NCI-H1105 (cell line): ENCODE measurements around the gene ENDOD1.

Source experiments
- DNase-seq: peaks from one replicate; lab custom pipeline; 2025; lab: John Stamatoyannopoulos, UW

The ENDOD1 gene

DNA sequence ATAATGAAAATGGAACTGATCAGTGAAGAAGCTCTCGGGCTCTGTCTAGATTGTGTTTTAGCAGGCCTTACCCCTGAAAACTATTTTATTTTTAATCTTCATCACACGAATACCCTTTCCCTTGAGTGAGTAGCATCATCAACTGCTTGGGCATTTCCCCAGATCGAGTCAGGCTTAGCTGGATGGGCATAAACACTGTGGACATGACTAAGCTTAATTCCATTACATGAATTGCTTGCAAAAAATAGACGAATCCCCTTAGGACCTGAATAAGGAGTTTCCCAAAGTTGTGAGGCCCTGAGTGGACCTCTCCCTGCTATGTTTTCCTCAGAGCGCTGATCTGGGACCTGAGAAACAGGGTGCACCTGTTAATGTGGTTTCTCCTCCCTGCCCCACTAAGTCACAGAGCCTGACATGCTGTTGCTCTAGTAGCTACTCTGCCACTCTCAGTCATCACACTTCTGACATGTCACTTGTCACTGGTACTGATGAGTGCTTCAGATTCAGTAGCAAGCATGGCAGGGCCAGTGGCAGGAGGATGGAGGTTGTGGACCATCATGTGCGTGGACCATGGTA lies 53.5 kb downstream of the ENDOD1 start:
- DNase-seq, result no peak

DNA sequence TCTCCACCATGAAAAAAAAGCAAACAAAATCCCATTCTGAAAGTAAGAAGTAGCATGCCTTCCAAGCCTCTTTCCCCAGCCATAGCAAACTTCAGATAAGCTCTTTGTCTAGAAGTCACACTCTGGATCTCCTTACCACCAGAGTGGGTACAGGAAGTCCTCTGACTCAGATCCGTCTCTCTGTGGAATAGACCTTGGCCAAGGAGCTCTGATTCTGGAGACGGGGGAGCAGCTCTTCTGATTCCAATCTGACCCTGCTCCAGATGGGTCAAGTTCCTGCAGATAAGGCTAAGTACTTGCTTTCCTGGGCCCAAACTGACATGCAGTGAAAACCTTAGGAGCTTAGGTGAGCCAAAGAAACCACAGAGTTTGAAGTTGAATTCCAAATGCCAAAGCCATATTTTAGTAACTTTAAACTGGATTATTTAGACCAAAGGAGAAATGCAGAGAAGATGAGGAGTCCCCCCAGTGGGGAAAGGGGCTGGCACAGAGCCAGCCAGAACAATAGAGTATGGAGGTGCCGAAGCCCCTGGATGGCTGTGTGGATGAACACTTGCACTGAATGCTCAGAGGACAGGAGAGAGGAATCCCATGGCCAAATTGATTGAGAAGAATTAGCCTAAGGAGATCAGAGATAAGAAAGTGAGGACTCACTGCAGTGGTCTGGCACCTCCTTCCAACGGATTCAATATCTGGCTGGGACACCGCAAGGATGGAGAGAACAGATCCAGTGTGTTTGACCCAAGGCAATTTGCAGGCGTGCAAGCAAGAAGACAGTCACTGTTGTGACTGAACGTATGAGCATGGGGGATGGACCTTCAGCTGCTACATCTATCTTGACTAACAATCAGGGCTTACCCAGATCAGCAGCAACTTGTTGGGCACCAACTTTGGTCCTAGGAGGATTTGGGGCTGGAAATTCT lies 54.9 kb downstream of the ENDOD1 start:
- no peak for DNase-seq

DNA sequence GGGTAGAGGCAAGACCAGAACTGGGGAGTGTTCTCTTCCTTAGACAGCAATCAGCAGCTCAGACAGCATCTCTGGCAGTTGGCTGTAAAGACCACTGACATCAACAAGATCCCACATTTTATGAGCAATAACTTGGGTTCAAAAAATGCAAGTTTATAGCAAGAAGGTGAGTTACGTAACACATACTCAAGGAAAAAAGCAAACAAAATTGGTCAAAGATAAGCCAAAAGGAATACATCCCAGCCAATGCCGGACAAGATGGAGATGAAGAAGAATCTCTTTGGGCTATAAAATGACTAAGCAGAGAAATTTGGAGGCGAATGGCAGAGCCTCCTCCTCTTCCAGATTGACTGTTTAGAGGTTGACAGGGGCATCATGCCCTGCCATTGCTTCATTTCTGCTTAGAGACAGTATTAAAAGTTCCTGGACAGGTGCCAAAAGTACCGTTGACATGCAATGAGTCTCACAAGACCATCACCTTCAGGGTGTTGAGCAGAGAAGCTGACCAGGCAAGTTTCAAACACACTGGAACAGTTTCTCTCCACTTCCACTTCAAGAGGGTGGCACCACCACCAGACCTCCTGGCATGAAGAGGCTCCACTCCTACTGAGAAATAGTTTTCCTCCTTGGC lies 55.9 kb downstream of the ENDOD1 start:
- DNase-seq, result no peak

DNA sequence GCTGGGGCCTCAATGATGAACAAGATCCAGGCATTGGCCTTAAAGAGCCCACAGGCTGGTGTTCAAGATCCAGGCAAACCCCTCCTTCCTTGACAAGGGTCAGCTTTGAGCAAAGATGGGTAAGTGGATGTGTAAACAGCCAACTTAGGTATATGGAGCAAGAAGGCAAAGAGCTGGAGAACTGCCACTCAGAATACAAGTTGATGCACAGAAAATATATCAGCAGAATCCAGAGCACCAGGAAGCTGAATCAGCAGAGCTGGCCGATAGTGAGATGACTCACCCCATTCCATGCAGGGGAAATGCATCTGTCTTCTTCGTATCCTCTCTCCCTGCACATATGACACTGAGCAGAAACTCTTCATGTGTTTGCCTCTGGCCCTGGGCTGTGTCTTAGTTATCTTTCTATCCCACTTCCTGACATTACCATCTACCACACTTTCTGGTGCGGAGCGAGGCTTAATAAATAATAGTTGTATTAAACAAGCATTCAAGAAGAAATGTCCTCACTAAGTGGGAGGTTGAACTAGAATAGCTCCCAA lies 57.8 kb downstream of the ENDOD1 start:
- DNase-seq, result no peak

DNA sequence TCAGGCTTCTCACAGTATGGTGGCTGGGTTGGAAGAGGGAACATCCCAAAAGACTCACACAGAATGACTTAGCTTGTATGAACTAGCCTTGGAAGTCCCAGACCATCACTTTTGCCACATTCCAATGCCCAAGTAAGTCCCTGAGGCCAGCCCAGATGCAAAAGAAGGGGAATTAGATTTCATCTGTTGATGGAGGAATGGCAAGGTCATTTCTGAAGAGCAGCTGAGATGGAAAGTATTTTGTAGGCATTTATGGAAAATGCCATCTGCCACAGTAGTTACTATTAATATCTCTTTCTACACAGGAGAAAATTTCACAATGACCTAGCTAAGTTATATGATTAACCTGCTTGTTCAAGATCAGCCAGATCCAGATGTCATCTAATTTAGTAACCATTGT lies 58.8 kb downstream of the ENDOD1 start:
- DNase-seq, result no peak

DNA sequence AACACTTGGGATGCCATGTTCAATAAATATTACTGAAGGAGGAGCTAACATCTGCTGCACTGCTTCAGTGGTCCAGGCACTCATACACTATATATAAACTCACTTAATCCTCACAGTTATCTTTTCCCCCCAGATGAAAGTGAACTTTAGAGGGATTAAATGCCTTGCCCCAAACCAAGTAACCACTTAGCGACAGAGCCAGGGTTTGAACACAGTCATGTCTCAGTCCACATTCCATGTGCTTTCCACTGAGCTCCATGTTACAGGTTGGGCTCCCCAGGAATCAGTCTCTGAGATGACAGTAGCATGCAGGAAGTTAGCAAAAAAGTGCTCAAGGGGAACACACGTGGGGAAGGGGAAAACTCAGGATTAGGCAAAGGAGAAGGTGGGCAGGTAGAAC lies 59.3 kb downstream of the ENDOD1 start:
- DNase-seq, result no peak

DNA sequence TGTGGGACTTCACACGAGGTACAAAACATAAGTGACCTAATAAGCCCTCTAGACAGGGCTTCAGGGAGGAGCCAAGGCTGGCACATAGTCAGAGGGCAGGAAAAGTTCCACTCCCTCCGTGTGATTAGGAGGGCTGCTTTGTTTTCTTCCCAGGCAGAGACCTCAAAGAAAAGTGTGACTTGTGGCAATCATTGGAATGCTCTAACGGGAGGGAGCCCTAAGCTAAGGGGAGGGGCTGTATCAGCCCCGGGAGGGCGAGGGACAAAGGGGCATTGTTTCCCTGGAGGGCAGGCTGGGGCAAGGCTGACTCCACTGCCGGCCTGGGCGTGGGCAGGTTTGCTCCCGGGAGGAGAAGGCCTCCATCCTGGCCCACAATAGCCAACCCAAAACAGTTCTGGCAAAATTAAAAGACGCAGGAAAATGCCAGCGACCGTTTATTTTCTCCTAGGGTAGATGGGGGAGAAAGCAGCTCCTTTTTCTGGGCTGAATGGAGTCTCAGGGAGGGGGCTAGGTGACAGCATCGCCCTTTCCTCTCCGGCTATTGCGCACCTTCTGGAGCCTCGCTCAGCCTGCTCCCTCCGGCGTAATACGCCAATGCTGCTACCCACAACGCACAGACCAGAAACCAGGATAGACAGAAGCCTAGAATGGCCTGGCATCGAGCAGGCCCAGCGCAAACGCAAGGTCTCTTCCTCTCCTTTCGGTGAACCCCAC lies 60.2 kb downstream of the ENDOD1 start:
- DNase-seq, result no peak

DNA sequence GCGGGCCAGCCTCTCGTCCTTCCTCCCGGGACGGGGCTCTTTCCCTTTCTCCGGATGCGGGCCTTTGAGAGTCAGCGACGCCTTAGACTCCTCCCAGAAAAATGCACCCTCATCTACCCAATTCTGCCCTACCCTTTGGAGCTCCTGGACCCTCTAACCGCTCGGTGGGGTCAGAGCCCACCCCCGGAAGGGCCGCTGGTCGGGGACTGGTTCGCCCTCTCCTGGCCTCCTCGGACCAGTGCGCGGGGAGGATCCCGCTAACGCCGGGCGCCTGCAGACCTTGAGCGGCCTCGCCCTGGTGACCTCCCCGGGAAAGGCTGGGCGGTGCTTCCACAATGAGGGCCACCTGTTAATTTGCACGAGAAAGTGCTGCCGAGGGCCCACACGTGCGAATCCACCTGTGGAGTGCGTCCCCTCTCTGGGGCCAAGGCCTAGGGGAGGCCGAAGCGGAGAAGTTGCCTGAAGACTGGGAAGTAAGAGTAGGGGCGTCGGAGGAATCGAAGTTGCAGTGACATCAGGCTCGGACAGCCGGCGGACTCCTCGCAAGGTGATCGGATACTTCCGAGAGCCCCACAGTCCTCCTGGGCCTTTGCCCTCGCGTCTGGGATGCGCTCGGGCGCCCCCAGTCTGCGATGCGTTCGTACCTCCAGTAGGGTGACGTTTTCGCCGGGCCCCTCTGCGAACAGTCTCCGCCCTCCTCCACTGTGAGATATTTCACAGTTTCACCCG lies 61.5 kb downstream of the ENDOD1 start:
- DNase-seq, result peak; percentile 79

DNA sequence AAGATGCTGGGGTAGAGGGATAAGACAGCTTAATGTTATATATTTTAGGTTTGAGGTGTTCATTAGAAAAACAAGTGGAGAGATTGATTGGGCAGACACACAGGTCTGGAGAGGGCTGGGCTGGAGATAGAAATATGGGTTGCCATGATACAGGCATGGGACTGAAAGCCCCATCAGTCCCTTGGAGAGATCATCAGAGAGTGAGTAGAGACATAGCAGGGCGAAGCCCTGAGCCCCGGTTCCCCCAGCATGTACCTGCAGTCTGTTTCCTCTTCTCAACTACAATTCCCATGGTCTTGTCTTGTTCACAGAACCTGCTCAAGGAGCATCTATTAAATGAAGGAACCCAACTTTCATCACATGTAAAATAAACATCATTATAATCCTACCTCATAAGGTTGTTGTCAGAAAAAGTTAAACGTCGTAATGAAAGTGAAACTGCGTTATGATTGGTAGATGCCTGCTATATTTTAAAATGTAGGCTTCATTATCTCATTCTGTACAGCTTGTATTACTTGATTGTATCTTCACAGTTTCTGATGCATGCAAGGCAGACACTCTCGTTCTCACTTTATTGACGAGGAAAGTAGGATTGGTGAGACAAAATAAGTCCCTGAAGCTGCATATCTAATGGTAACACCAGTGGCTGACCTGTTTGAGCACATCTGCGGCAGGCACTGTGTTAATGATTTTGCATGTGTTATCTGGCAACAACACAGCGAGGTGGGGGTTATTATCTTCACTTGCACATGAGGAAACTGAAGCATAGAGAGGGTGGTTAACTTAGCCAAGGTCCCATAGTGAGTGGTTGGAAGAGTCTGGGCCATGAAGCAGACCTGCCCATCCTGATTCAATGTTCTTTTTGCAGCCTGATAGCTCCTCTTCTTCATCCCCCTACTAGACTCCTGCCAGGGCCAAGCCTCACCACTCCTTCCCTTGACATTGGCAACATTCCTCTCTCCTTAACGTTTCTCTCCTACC lies 63.5 kb downstream of the ENDOD1 start:
- no peak for DNase-seq

DNA sequence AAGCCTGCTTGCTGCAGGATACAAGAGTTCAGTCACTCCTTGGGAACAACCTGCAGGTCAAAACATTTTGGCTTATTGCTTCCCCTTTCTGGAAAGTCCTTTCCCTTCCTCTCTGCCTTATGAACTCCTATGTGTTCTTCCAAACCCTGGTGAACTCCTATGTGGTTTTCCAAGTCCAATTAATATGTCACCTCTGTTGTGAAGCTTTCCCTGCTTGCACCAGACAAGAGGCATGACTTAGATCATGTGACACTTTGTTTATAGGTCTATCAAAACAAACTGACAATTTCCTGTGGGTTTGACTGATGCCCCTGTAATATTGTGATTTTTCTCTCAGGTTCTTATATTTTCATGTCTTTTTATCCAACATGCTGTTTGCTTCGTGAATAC lies 64.2 kb downstream of the ENDOD1 start:
- no peak for DNase-seq

DNA sequence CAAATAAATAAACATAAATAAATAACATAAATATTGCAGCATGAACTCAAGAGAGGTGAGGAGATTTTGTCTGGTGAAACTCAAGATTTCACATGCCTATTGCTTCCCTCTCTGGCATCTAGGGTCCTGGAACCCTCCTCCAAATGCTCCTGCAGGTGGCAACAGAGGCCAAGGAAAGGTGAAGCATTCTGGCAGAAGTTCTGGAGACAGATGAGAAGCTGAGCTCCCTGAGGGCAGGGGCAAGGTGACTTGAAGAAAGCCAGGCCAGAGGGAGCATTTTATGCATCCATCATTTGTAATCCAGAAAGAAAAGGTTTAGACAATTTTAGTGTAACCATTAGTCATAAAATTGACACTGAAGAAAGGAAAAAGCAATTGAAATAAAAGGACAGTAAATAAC lies 64.9 kb downstream of the ENDOD1 start:
- peak; percentile 55 for DNase-seq

DNA sequence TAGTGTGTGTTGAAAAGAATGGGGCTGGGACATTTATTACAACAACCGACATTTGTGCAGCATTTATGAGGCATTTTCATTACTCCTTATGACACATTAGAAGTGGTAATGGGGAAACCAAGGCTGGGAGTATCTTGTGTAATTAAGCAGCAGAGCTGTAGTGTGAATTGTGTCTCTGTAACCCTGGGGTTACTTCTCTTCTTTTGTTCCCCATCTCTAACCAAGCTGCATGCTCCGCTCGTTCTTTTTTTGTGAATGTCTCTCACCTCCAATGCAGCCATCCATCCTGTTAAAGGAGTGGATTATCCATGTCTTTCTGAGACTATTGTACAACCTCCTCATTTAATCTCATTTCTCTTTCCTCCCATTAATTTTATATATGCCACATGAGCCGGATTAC lies 65.7 kb downstream of the ENDOD1 start:
- no peak for DNase-seq

DNA sequence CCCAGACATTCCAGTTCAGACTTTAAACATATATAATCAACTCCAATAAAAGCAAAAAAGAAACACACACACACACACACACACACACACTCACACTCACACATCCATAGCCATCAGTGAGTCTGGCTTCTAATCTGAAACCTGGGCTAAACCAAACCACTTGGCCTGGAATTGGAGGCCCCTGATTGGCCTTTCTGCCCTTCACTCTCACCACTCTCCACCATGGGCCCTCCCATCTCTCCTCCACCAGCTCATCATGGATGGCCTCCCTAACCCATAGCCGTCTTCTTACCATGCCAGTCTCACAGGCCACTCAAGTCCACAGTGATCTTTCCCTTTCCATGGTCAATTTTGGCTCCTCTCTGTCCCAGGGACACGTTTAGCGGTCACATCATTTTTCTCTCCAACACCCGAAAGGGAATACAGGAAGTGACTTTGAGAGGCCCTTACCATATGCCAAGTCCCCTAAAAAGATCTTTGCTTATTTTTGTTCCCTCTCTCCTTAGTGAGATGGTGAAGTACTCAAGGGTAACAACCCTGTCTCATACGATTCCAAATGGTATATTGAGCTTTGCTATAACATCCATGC lies 66.6 kb downstream of the ENDOD1 start:
- DNase-seq, result no peak

DNA sequence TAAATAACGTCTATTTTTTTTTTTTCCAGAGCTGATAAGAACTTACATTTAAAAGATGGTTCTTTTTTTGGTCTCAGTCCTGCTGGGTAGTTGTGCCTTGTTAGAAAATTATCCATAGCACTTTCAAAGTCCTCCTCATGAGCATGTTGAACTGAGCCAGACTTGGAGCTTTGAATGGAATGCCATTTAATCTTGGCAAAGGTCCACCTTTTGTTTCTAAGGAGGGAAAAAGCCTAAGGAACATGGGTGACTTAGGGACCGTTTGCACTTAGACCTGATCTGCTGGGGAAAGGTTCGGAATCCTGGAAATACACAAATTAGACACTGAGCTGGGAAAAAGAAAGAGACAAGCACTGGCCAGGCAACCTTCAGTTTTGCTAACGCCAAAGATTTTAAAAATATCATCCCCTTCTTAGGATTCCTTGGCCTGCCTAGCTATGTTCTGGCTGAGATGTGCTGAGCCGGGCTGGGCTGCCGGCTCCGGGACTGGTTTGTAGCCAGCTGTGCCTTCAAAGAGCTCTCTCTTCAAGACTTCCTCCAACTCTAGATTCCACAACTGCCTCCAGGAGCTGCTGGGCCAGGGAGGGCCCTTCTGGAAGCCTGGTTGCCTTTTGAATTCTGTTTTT lies 67.4 kb downstream of the ENDOD1 start:
- no peak for DNase-seq

DNA sequence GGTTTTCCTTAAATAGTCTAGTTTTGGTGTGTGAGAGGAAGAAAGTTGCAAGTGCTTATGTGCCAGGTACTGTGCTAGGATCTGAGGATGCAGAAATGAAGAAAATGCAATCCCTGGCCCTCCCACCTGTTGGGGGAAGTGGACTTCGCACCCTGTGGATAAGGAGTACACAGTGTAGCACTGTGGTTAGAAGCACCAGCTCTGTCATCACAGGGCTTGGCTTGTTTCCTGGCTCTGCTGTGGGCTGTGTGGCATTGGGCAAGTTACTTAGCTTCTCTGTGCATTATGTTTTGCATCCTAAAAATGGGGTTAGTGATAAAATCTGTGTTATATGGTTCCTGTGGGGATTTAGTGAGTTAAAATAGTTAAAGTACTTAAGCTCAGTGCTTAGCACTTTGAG lies 68.2 kb downstream of the ENDOD1 start:
- DNase-seq, result no peak

DNA sequence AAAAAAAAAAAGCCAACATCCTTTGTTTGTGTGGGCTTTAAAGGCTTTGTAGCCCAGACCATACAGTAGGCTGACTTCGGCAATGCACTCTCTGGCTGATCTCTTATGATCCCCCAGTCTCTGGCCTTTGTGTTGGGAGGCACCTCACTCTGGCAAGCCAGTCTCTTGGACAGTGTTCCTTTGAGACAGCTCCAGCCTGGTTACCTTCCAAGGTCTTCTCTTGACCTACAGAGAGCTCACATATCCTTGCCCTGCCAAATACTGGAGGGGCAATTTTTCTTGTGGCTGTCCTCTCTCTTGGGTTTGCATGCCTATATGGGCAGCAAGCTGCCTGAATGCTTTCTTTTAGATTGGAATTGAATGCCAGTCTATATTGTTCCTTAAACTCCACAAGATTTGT lies 71.6 kb downstream of the ENDOD1 start:
- no peak for DNase-seq

DNA sequence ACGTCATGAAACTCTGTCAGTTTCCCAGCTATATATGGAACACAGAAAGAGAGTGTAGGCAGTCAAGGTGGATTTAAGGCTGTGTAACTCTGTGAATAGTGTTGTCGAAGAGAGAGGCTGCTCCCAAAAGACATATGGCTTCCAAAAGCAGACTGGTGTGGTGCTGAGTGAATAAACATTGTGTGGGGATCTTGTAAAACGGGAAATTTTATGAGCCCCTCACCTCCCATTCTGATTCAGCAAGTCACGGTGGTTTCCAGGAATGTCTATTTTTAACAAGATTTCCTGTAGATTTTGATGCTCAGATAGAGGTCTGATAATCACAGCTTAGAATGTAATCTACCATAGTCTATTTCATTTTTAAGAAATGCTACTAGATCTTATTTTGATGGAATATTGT lies 73.5 kb downstream of the ENDOD1 start:
- DNase-seq, result no peak

DNA sequence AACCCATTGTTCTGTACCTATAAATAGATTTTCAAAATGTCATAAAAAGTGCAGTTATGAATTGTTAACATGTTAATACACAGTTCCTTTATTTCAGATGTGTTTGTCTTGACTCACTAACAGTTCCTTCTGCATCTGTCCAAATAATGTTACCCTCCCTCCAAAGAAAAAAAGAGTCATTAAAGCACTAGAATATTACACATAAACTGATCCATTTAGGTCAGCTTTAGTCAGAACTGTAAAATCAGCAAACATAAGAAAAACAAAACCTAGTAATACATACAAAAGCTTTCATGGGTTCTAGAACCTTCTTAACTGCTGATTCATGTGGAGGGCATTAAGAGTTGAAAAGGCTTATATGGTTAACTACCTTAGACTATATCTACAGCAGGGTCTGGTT lies 76.0 kb downstream of the ENDOD1 start:
- DNase-seq, result no peak

DNA sequence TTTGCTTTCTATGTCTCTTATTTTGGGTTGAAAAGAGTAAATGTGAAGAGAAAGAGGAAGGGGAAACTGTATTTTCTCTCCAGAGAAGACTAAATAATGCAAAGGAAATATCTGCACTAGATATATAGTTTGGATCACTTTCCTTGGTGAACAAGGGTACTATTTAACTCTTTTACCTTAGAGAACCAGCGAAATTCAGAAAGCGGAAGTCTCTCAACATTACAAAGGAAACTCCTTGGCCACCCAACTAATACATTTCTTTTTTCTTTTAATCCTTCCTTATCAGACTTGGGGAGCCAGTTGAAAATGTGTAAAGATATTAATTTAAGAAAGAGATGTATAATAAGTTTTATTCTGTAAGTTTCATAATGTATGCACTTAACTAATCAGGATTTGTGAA lies 77.1 kb downstream of the ENDOD1 start:
- no peak for DNase-seq

DNA sequence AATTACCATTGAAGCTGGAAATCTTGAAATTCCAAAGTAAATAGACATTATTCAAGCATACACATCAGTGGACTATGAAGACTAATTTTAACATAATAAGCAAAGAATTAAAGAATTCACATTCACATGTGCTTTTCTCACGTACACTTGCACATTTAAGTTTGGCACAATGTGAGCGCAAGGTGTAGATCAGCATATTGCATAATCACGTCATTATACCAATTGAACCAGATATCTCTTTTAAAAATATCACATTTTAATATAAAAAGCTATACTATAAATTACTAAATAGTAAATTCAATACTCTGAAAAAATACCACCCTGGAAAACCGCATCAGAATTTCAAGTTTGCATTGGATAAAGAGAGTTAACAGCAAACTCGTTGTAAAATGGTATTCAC lies 80.6 kb downstream of the ENDOD1 start:
- no peak for DNase-seq
